NCI-H1092 (cell line): ENCODE results near the gene RPL35.
"Not testable (repeated sequence)": the region's sequence is repeated elsewhere in the genome, so short reads cannot be mapped to it uniquely, and the experiment has no call there.

Source experiments
- DNase-seq: peaks from one replicate; lab custom pipeline; 2025; lab: John Stamatoyannopoulos, UW

The RPL35 gene

DNA sequence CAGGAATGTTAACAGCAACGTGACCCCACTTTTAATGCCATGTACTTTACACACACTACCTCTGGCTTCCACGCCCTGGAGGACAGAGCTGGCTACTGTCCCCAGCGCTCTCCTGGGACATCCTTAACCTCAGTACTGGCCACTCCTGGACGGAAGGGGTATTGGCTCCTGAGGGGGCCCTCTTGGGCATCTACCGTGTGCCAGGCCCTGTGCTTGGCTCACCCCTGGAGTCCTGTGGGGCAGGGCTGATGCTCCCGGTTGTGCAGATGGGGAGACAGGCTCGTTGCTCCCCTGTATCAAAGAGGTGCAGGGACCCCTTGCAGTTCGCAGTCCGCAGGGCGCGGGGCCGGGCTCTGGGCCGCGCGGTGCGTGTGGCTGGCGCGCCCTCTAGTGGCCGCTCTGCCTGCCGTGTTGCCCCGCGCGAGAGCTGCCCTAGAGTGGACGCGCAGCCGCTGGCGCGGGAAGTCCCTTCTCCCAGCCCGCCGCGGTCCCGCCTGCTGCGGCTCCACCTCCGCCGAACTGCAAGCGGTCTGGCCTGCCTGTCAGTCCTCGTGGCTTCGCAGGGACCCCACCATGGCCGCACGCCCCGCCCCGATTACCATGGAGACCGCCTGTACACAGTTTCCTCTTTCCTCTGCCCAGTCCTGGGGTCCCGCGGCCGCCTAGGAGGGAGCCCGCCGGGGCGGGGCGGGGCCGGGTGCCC, 8.8 kb downstream of the RPL35 start, which contains the start of gene WDR38:
WDR38 (plus strand) TSS at position 632 of the 703 bp plus-strand sequence. CDS start 72 bp downstream, outside the sequence.
- peak; percentile 42 for DNase-seq

DNA sequence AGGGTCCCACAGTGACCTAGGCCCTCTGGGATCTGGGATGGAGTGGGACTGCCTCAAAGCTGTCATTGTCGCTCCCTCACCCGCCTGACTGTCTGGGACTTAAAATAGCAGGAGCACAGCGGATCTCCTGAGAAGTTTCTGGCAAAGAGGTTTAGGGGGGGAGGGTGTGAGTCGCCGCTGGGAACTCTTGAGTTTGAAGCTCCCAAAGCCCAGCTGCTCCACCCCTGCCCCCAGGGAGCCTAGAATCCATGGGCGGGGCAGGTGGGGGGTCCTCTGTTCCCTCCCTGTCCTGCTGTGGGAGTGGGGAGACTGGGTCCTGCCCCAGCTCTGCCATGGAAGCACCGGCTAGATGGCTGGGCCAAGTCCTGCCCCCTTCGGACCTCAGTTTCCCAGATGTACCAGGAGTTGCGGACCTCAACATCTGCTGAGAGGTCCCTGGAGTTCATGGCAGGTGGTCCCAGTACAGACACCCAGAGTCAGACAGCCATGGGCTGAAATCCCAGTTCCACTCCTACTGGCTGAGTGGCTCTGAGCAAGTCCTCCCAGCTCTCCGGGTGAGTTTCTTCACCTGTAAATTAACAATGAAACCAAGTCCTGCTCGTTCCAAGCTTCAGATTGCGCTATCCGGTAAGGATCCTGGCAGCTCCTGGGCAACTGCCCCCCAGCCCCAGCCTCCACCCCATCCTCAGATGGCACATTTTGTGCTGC, 9.5 kb downstream of the RPL35 start:
- DNase-seq: no peak

DNA sequence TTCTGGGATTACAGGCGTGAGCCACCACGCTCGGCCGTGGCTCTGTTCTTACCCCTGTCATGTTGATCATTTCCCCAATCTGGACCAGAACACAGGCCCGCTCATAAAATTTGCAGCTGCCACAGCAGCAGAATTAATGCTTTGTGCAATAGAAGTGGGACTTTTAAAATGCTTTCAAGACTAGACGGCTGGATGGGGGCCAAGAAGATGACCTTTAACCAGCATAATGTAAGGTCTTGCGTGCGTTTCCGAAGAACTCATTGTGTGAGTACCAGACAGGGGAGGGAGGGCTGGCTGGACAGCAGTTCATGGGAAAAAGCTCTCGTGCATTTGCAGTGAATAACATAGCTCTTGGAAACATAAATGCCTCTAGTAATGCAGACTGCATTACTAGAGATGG, 12.0 kb downstream of the RPL35 start:
- DNase-seq: no peak

DNA sequence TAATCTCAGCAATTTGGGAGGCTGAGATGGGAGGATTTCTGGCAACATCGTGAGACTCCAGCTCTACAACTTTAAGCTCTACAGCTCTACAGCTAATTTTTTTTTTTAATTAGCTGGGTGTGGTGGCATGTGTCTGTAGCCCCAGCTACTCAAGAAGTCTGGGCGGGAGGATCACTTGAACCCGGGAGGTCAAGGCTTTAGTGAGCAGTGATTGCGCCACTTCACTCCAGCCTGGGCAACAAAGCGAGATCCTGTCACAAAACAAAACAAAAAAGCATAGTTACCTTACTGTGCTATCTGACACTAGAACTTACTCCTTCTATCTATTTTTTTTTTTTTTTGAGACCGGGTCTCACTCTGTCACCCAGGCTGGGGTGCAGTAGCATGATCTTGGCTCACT, 14.8 kb downstream of the RPL35 start:
- DNase-seq: no peak

DNA sequence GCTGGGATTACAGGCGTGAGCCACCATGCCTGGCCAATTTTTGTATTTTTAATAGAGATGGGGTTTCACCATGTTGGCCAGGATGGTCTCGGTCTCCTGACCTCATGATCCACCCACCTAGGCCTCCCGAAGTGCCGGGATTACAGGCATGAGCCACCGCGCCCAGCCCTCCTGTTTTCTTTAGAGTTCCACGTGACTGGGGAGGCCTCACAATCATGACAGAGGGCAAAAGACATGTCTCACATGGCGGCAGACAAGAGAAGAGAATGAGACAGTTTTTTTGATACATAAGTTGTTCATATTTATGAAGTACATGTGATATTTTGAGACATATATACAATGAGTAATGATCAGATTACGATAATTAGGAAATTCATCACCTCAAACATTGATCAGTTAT, 15.3 kb downstream of the RPL35 start:
- not testable (repeated sequence) for DNase-seq

DNA sequence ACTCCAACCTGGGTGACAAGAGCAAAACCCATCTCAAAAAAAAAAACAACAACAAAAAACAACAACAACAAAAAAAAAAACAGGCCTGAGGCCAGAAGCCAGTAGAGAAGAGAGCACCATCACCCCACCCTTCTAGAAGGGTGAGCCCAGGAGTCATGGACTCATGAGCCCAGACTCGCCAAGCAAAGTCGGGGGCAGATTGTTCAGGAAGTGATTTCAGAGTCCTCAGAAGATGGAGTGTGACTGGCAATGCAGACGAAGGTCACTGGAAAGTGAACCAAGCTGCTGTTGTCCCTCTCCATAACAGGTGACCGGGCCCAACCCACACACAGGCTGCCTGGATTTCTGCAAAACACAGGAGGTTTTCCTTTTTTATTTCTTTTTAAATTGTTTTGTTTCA, 17.5 kb downstream of the RPL35 start:
- no peak for DNase-seq

DNA sequence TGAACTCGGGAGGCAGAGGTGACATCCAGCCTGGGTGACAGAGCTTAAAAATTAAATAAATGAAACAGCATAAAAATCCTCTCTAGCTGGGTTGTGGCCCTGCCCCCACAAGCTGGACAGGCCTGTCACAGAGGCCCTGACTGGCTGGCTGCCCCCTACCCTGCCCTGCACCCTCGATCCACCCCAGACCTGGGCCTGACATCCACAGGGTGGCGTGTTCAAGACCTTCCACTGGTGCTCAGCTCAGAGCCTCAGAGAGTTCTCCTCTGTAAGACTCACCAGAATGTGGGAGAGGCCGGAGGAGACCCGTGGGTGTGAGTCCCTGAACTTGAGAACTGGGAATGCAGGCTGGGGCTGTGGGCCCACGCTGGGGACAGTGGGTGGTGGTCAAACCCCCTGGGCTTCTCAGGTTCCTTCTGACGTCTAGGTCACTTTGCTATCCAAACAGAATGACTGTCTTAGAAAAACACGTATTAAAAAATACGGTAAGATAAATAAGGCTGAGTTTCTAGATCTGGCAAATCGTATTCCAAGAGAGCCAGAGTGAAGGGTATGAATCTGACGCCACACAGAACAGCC, 18.2 kb downstream of the RPL35 start:
- DNase-seq: no peak

DNA sequence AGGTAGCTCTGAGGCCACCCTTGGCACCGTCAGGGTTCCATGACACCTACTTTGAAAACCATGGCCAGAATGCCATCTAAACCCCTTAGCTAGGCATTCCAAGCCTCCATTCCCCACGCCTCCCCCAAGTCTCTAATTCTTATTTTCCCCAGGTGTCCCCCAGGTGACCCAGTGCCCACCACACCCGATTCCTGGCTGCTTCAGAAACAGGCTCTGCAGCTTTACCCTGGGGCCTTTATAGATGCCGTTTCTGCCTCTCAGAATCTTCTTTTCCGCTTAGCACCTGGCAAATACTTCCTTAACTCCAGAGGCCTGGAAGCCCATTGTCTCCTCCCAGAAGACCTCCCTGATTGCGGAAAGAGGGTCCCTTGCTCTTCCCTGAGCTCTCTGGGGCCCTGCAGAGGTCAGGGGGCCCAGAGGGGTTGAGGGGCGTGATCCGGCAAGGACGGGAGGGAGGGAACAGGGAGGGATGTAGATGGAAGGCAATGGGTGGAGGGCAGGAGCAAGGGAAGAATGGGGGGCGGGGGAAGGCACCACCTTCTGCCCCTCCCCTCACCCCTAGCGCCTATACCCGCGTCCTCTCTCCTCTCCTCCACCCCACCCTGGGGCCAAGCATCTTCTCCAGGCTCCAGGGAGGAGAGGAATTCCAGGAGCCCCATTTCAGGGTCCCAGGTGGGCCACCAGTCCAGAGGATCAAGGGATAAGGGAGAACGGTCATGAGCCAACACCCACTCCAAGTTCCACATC, 20.5 kb downstream of the RPL35 start:
- DNase-seq: no peak

DNA sequence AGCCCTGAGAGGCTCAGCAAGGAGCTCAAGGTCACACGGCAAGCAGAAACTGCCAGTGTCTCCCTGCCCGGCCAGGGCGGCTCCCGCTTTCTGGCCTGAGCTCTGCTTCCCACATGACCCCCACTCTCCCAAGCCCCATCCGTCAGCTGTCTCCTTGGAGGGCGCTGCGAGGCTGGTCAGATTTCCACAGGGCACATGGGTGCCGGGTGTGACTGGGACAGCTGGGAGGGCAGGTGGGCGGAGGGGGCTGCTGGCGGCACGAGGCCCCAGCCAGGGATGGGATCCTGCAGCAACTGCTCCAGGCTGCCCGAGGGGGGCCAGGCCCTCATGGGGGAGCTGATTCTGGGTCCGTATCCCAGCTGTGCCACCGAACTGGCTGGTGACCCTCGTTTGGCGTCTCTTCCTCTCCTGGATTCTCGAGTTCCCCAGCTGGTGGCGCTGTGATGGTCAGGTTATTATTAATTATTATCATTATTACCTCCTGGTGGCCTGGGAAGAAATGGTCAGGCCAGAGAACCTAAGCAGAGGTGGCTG, 21.4 kb downstream of the RPL35 start:
- DNase-seq: no peak

DNA sequence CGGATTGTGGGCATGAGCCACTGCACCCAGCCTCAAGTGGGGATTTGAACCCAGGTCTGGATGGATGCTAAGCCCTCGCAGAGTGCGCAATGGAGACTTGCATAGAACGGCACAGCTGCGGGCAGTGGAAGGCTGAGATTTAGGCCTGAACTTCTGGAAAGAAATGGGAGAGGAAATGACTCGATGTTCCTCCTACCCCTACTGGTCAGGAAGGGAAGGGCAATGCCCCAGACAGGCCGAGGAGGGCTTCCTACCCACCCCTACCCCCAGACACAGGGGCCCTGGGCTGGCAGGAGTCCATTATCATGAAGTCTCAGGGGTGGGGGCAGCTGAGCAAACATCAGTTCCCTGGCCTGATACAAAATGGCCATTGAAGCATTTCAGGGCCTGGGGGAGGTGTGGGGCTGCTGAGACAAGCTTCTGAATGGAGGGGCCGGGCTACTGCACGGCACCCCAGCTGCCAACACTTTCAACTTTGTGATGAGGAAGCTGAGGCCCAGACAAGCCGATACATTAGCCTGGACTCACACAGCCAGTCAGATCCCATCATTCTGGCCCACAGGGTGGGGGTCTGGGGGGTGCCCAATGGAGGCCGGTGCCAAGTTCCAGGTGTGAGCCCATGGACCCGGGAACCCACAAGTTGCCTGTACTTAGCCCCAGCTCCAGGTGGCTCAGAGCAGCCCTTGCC, 22.0 kb downstream of the RPL35 start:
- DNase-seq: peak; percentile 91

DNA sequence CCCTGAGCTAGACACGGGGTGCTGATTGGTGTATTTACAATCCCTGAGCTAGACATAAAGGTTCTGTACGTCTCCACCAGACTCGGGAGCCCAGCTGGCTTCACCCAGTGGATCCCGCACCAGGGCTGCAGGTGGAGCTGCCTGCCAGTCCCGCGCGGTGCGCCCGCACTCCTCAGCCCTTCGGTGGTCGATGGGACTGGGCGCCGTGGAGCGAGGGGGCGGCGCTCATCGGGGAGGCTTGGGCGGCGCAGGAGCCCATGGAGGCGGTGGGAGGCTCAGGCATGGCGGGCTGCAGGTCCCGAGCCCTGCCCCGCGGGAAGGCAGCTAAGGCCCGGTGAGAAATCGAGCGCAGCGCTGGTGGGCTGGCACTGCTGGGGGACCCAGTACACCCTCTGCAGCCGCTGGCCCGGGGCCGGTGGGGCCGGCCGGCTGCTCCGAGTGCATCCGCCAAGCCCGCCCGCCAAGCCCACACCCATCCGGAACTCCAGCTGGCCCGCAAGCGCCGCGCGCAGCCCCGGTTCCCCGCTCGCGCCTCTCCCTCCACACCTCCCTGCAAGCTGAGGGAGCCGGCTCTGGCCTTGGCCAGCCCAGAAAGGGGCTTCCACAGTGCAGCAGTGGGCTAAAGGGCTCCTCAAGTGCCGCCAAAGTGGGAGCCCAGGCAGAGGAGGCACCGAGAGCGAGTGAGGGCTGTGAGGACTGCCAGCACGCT, 23.0 kb downstream of the RPL35 start:
- DNase-seq: not testable (repeated sequence)

DNA sequence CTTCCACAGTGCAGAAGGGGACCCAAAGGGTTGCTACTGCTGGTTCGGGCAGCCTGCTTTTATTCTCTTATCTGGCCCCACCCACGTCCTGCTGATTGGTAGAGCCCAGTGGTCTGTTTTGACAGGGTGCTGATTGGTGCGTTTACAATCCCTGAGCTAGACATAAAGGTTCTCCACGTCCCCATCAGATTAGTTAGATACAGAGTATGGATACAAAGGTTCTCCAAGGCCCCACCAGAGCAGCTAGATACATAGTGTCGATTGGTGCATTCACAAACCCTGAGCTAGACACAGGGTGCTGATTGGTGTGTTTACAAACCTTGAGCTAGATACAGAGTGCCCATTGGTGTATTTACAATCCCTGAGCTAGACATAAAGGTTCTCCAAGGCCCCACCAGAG, 23.6 kb downstream of the RPL35 start:
- not testable (repeated sequence) for DNase-seq

DNA sequence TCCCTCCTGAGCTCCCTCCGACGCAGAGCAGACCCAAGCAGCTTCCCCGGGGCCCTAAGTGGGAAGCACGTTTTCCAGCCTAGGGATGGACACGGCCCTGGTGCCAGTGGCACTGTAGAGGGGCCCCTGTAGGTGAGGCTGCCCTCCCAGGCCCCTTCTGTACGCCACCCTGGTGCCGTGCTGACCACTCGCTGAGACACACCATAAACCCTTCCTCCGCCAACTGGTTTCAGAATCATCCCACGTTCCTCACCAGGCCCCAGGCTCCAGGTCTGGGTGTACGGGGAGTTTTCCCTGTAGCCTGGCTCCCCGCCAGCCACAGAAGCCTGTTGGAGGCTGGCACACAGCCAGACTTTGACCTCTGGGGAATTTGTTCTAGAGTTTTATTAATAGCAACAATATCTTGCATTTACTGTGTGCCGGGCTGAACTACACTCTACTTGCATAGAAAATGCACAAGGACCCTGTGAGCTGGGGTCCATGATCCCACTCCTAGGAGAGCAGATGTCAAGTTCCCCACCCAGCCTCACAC, 26.7 kb downstream of the RPL35 start:
- peak; percentile 82 for DNase-seq

DNA sequence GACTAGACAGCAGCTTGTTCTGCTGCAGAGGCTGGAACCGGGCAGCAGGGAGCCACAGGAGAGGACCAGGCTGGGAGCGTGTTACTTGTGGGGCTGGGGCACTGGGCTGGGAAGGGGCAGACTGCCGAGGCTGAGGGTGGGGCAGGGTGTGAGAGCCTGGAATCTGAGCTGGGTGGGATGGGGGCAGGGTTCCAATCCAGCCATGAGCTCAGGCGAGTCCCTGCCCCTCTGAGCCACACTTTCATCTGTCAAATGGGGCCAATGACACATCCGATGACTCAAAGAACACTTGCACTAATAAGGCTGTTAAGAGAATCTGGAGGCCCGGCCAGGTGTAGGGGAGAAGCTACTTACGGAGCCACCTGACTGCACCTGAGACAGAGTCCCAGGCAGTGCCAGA, 27.2 kb downstream of the RPL35 start:
- no peak for DNase-seq

DNA sequence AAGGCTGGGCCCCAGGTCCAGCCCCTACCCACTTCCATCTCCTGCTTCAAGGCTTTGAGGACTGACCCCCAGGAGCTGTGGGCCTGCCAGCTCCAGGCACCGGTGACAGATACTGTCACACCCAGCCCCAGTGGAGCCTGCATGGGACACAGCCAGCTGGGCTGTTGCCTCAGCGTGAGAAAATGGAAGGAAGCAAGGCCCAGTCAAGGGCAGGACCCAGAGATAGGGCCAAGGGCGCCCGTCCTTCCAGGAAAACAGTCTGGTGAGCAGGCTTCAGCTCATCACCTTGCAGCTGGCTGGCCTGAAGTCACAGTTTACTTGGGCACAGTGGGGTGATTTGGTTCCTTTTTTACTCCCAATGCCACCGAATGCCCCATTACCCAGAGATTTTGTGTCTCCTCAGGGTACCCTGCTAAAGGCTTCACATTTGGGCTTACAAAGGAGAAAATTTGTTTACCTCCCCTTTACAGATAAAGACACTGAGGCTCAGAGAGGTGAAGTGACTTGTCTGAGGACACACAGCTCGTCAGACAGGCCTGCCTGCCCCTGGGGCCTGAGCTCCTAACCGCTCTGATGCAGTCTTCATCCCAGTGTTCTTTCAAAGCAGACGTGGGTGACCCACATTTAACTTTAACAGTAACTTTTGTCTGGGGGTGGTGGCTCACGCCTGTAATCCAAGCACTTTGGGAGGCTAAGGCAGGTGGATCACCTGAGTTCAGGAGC, 30.0 kb downstream of the RPL35 start:
- no peak for DNase-seq

DNA sequence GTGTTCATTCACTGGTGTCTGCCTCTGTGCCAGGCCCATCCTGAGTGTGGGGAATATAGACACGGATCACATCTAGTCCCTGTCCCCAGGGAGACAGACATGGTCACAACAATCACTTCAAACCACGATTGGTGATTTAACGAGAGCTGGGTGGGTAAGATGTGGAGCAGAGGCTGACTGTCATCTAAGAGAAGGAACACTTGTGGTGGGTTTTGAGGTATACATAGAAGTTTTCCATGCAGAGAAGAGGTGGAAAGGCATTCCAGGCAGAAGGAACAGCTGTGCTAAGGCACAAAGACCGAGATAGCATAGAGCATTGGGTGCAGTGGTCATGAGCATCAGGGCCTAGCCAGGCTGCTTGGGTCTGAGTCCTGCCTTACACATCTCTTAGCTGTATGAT, 31.2 kb downstream of the RPL35 start:
- DNase-seq: no peak

DNA sequence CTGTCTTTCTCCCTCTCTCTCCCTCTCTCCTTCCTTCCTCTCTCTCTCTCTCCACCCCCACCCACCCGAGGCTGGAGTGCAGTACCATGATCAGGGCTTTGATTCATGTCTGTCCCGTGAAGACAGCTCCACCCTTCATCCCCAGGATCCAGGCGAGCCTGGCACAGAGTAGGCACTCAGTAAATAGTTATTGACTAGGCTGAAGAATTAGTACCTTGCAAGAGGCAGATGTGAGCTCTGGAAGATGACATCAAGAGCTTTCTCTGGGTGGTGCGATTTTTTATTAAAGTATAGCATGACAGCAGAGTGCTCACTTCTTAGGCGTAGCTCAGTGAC, 32.5 kb downstream of the RPL35 start:
- DNase-seq: no peak

DNA sequence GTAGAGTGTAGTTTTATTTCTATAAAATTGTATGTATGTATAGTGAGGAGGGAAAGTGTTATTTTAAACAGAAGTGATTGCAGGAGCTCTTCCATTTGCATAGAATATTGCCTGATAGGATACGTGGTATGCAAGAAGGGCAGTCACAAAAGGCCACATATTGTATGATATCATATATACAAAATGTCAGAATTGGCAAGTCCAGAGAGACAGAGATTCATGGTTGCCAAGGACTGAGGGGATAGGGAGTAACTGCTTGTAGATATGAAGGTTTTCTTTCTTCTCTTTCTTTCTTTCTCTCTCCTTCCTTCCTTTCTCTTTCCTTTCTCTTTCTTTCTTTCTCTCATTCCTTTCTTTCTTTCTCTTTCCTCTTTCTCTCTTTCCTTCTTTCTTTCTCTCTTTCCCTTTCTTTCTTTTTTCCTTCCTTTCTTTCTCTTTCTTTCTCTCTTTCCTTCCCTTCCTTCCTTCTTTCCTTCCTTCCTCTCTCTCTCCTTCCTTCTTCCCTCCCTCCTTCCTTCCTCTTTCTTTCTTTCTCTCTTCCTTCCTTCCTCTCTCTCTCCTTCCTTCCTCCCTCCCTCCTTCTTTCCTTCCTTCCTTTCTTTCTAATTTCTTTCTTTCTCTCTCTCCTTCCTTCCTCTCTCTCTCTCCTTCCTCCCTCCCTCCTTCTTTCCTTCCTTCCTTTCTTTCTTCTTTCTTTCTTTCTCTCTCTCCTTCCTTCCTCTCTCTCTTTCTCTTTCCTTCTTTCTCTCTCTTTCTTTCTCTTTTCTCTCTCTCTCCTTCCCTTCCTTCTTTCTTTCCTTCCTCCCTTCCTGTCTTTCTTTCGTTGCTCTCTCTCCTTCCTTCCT, 33.0 kb downstream of the RPL35 start:
- no peak for DNase-seq
